SK-N-SH treated with all-trans-retinoic acid at 6 μM for 48 hours (cell line): ENCODE results near the gene TNFSF4.
"Not testable (repeated sequence)": the region's sequence is repeated elsewhere in the genome, so short reads cannot be mapped to it uniquely, and the experiment has no call there.

Experiments used
- ATAC-seq: fragments of 200-7000 bp; cut with Tn5 transposase; 3 replicates; pipeline ENCODE4 v1.9.1; 2020; ENCODE audit warnings: mild to moderate bottlenecking, moderate library complexity
- ARNTL ChIP-seq: fragments of 450-650 bp; formaldehyde crosslinking; IDR thresholded peaks from 2 replicates; pipeline ENCODE4 v1.5.0; 2020; ENCODE audit warnings: low read depth, mild to moderate bottlenecking, moderate library complexity, borderline replicate concordance
- BACH2 ChIP-seq: fragments of 250-450 bp; sonication (Bioruptor Pico); IDR thresholded peaks from 2 replicates; pipeline ENCODE4 v1.9.0; 2021; ENCODE audit warnings: mild to moderate bottlenecking, borderline replicate concordance
- CREB5 ChIP-seq: fragments of 250-450 bp; sonication (Bioruptor Pico); IDR thresholded peaks from 2 replicates; pipeline ENCODE4 v1.5.1; 2020; ENCODE audit warnings: low read depth, mild to moderate bottlenecking, moderate library complexity
- CSDC2 ChIP-seq: fragments of 250-450 bp; sonication (Bioruptor Pico); IDR thresholded peaks from 2 replicates; pipeline ENCODE4 v1.5.0; 2020; ENCODE audit warnings: mild to moderate bottlenecking, moderate library complexity
- CSRNP3 ChIP-seq: fragments of 250-450 bp; sonication (Bioruptor Pico); IDR thresholded peaks from 2 replicates; pipeline ENCODE4 v1.5.1; 2021; ENCODE audit warnings: mild to moderate bottlenecking, moderate library complexity
- ESRRG ChIP-seq: fragments of 250-450 bp; sonication (Bioruptor Pico); IDR thresholded peaks from 2 replicates; pipeline ENCODE4 v1.6.1; 2021; ENCODE audit warnings: mild to moderate bottlenecking
- GLIS3 ChIP-seq: fragments of 250-450 bp; sonication (Bioruptor Pico); IDR thresholded peaks from 2 replicates; pipeline ENCODE4 v1.5.0; 2020; ENCODE audit warnings: mild to moderate bottlenecking, moderate library complexity
- ISL1 ChIP-seq: fragments of 250-450 bp; sonication (Bioruptor Pico); IDR thresholded peaks from 2 replicates; pipeline ENCODE4 v2.1.2; 2022; ENCODE audit warnings: mild to moderate bottlenecking, moderate library complexity
- OSR1 ChIP-seq: fragments of 250-450 bp; sonication (Bioruptor Pico); IDR thresholded peaks from 2 replicates; pipeline ENCODE4 v1.8.0; 2022; ENCODE audit warnings: moderate library complexity, mild to moderate bottlenecking, inconsistent platforms
- PATZ1 ChIP-seq: fragments of 250-450 bp; sonication (Bioruptor Pico); IDR thresholded peaks from 2 replicates; pipeline ENCODE4 v1.8.0; 2020; ENCODE audit warnings: mild to moderate bottlenecking, moderate library complexity, borderline replicate concordance
- POU6F1 ChIP-seq: fragments of 250-450 bp; sonication (Bioruptor Pico); IDR thresholded peaks from 2 replicates; pipeline ENCODE4 v1.8.0; 2021; ENCODE audit warnings: low read depth, mild to moderate bottlenecking, moderate library complexity, borderline replicate concordance
- PPARA ChIP-seq: fragments of 250-450 bp; sonication (Bioruptor Pico); IDR thresholded peaks from 2 replicates; pipeline ENCODE4 v1.5.0; 2020; ENCODE audit warnings: mild to moderate bottlenecking, borderline replicate concordance
- RARB ChIP-seq: fragments of 250-450 bp; sonication (Bioruptor Pico); IDR thresholded peaks from 2 replicates; pipeline ENCODE4 v1.8.0; 2021; ENCODE audit warnings: mild to moderate bottlenecking, moderate library complexity
- SNAI2 ChIP-seq: fragments of 250-450 bp; sonication (Bioruptor Pico); IDR thresholded peaks from 2 replicates; pipeline ENCODE4 v1.5.0; 2020; ENCODE audit warnings: mild to moderate bottlenecking, moderate library complexity
- TCF4 ChIP-seq: fragments of 250-450 bp; sonication (Bioruptor Pico); IDR thresholded peaks from 2 replicates; pipeline ENCODE4 v1.8.0; 2021; ENCODE audit warnings: mild to moderate bottlenecking, moderate library complexity, borderline replicate concordance
- TOX ChIP-seq: fragments of 250-450 bp; sonication (Bioruptor Pico); IDR thresholded peaks from 2 replicates; pipeline ENCODE4 v1.8.0; 2021; ENCODE audit warnings: mild to moderate bottlenecking, moderate library complexity, borderline replicate concordance
- TSHZ2 ChIP-seq: fragments of 250-450 bp; sonication (Bioruptor Pico); IDR thresholded peaks from 2 replicates; pipeline ENCODE4 v1.5.0; 2020; ENCODE audit warnings: mild to moderate bottlenecking, moderate library complexity
- ZC3H10 ChIP-seq: fragments of 250-450 bp; sonication (Bioruptor Pico); IDR thresholded peaks from 2 replicates; pipeline ENCODE4 v1.5.1; 2021; ENCODE audit warnings: mild to moderate bottlenecking, moderate library complexity
- ZFP3 ChIP-seq: fragments of 250-450 bp; sonication (Bioruptor Pico); IDR thresholded peaks from 2 replicates; pipeline ENCODE4 v1.5.0; 2020; ENCODE audit warnings: mild to moderate bottlenecking, moderate library complexity
- ZFP30 ChIP-seq: fragments of 450-650 bp; formaldehyde crosslinking; IDR thresholded peaks from 2 replicates; pipeline ENCODE4 v1.5.0; 2022; ENCODE audit warnings: mild to moderate bottlenecking, moderate library complexity
- ZNF565 ChIP-seq: fragments of 450-650 bp; formaldehyde crosslinking; conservative IDR thresholded peaks from 2 replicates; pipeline ENCODE4 v1.5.0; 2020; ENCODE audit warnings: low read depth, mild to moderate bottlenecking, moderate library complexity
- ZNF70 ChIP-seq: fragments of 450-650 bp; formaldehyde crosslinking; IDR thresholded peaks from 2 replicates; pipeline ENCODE4 v1.5.0; 2020; ENCODE audit warnings: mild to moderate bottlenecking, moderate library complexity
- ZNF8 ChIP-seq: fragments of 450-650 bp; formaldehyde crosslinking; IDR thresholded peaks from 2 replicates; pipeline ENCODE4 v1.5.0; 2020; ENCODE audit warnings: mild to moderate bottlenecking, moderate library complexity

Gene TNFSF4

GRCh38 chr1:173239058-173239457, 31.9 kb upstream of the TNFSF4 start:
- no peak for ATAC-seq
- TF ChIP-seq ZFP3 (no peak), ZC3H10 (CRISPR knock-in tag) (no peak), ZNF565 (CRISPR knock-in tag) (no peak), POU6F1 (CRISPR knock-in tag) (no peak), GLIS3 (CRISPR knock-in tag) (no peak), TSHZ2 (CRISPR knock-in tag) (no peak), ESRRG (CRISPR knock-in tag) (no peak), BACH2 (CRISPR knock-in tag) (no peak), TCF4 (CRISPR knock-in tag) (no peak), PATZ1 (no peak), OSR1 (CRISPR knock-in tag) (no peak), CREB5 (CRISPR knock-in tag) (no peak), ZFP30 (CRISPR knock-in tag) (no peak), ZNF70 (CRISPR knock-in tag) (no peak), ISL1 (CRISPR knock-in tag) (no peak), CSDC2 (CRISPR knock-in tag) (no peak), CSRNP3 (CRISPR knock-in tag) (no peak), SNAI2 (CRISPR knock-in tag) (no peak), TOX (CRISPR knock-in tag) (no peak)

GRCh38 chr1:173234899-173235298, 27.8 kb upstream of the TNFSF4 start:
- TF ChIP-seq OSR1 (CRISPR knock-in tag), result no peak
- no peak for TF ChIP-seq PPARA (CRISPR knock-in tag)
- no peak for TF ChIP-seq ZNF70 (CRISPR knock-in tag)
- no peak for TF ChIP-seq ARNTL (CRISPR knock-in tag)
- no peak for TF ChIP-seq ZNF8
- no peak for TF ChIP-seq SNAI2 (CRISPR knock-in tag)
- no peak for TF ChIP-seq TOX (CRISPR knock-in tag)
- TF ChIP-seq CREB5 (CRISPR knock-in tag), result no peak
- TF ChIP-seq ZFP30 (CRISPR knock-in tag), result no peak
- TF ChIP-seq ESRRG (CRISPR knock-in tag), result no peak
- TF ChIP-seq TSHZ2 (CRISPR knock-in tag), result no peak
- no peak for TF ChIP-seq CSRNP3 (CRISPR knock-in tag)
- TF ChIP-seq RARB (CRISPR knock-in tag), result no peak
- TF ChIP-seq ZNF565 (CRISPR knock-in tag), result no peak
- TF ChIP-seq ISL1 (CRISPR knock-in tag), result no peak
- TF ChIP-seq CSDC2 (CRISPR knock-in tag), result no peak
- TF ChIP-seq, all 23 proteins: peak for 0
- ATAC-seq, result no peak

GRCh38 chr1:173234434-173234833, 27.3 kb upstream of the TNFSF4 start:
- not testable (repeated sequence) for ATAC-seq
